Gastrocnemius medialis (tissue), 4 donors: ENCODE measurements around the gene COL4A1. TPM values are rescaled to one million over a fixed set of nuclear protein-coding genes. Genes with fewer than 3 reads are reported as not detected.

Experiments used
- ATAC-seq, 2 donors: fragments of 150-250 bp; one replicate each; pipeline ENCODE4 v1.9.1; 2016
- DNase-seq, 2 donors: peaks; one replicate each; pipeline ENCODE4 v3.0.0-alpha.2; 2019
- H3K27ac ChIP-seq, 4 donors: fragments of 200-600 bp; sonication (generic); 1 replicate in 1 of 4; 2 replicates in 3 of 4; pipeline ENCODE4 v1.5.1; 2016 to 2018; ENCODE audit warnings: mild to moderate bottlenecking in 2 of 4, moderate library complexity in 1 of 4
- H3K27me3 ChIP-seq, 3 donors: fragments of 200-600 bp; sonication (generic) in 2 of 3; 1 replicate in 1 of 3; 2 replicates in 2 of 3; pipeline versions ENCODE4 v1.5.1 to v1.6.0; 2016 to 2019; ENCODE audit warnings: mild to moderate bottlenecking in 1 of 3, moderate library complexity in 1 of 3
- H3K36me3 ChIP-seq, 2 donors: fragments of 200-600 bp; sonication (generic) in 1 of 2; one replicate each; pipeline ENCODE4 v1.5.1; 2017 to 2018
- H3K4me1 ChIP-seq, 2 donors: fragments of 200-600 bp; sonication (generic) in 1 of 2; one replicate each; pipeline ENCODE4 v1.5.1; 2016 to 2017; ENCODE audit warnings: mild to moderate bottlenecking in 2 of 2
- H3K4me3 ChIP-seq, 4 donors: fragments of 200-600 bp; sonication (generic) in 3 of 4; 1 replicate in 1 of 4; 2 replicates in 3 of 4; pipeline ENCODE4 v1.5.1; 2016 to 2019; ENCODE audit warnings: mild to moderate bottlenecking in 2 of 4
- H3K9me3 ChIP-seq, 3 donors: fragments of 200-600 bp; sonication (generic) in 2 of 3; 1 replicate in 1 of 3; 2 replicates in 2 of 3; pipeline ENCODE4 v1.5.1; 2016 to 2019
- CTCF ChIP-seq, 5 experiments: fragments of 450-650 bp in 3 of 5; fragments of 200-600 bp in 2 of 5; sonication (generic) in 2 of 5; IDR thresholded peaks in 4 of 5; conservative IDR thresholded peaks in 1 of 5; 1 replicate in 4 of 5; 2 replicates in 1 of 5; pipeline ENCODE4 v1.5.1; 2016 to 2019; ENCODE audit warnings: antibody characterized with exemption in 5 of 5, mild to moderate bottlenecking in 3 of 5, moderate library complexity in 3 of 5
- POLR2A ChIP-seq, 2 donors: fragments of 450-650 bp; IDR thresholded peaks; one replicate each; pipeline ENCODE4 v1.6.1; 2017; ENCODE audit warnings: antibody characterized with exemption in 2 of 2, mild to moderate bottlenecking in 2 of 2, moderate library complexity in 2 of 2
- in situ Hi-C, 4 donors: fragments of 200-750 bp; cut with MboI; loops; one replicate each; pipeline versions ENCODE4 v1.15.0 to v1.8.0; 2017; ENCODE audit warnings: low sequenced_read_pairs in 4 of 4
- intact Hi-C: fragments of 100-400 bp; cut with DNase I; formaldehyde crosslinking; loops from one replicate; pipeline ENCODE4 v1.15.1; 2023; ENCODE audit warnings: low total_unique reads
- total RNA-seq, 4 donors: library from RNA; depleted of rRNA; stranded (reverse); fragments of >200 nt; gene quantifications; one replicate each; pipeline versions ENCODE4 v1.1.0 to v1.2.3, GENCODE V29; 2016

Gene COL4A1
- total RNA-seq, 4 donors from 2014 or later, result 60.5 to 127 (median 120) TPM

GRCh38 chr13:110238818-110239195 lies 68.2 kb downstream of the COL4A1 start:
- H3K27ac ChIP-seq, result peak overlapping the region; percentile 48 to 71 (median 62)
- H3K36me3 ChIP-seq, result no peaks in the 10 kb centered on the region
- no peak for DNase-seq
- no peak overlapping the region for H3K4me3 ChIP-seq
- H3K27me3 ChIP-seq, result no peaks in the 10 kb centered on the region
- TF ChIP-seq POLR2A (IDR thresholded peaks at IDR 0.05) (no peak), CTCF (IDR thresholded peaks at IDR 0.05 in 4 of 5, conservative IDR thresholded peaks at IDR 0.05 in 1 of 5) (no peak)
- in situ Hi-C loops, result loop anchor here in 2 of 4 donors (5.0 to 25.0 kb wide), 2 partner anchors 63 to 173 kb away; no protein-coding TSS in a partner anchor
- intact Hi-C loops, result no loop called here
- peaks cover 38 to 44% of the 10 kb centered on the region in 2 donors for H3K4me1 ChIP-seq
- ATAC-seq, result peak in 1 of 2 donors; percentile 40
- H3K9me3 ChIP-seq, result no peaks in the 10 kb centered on the region

DNA sequence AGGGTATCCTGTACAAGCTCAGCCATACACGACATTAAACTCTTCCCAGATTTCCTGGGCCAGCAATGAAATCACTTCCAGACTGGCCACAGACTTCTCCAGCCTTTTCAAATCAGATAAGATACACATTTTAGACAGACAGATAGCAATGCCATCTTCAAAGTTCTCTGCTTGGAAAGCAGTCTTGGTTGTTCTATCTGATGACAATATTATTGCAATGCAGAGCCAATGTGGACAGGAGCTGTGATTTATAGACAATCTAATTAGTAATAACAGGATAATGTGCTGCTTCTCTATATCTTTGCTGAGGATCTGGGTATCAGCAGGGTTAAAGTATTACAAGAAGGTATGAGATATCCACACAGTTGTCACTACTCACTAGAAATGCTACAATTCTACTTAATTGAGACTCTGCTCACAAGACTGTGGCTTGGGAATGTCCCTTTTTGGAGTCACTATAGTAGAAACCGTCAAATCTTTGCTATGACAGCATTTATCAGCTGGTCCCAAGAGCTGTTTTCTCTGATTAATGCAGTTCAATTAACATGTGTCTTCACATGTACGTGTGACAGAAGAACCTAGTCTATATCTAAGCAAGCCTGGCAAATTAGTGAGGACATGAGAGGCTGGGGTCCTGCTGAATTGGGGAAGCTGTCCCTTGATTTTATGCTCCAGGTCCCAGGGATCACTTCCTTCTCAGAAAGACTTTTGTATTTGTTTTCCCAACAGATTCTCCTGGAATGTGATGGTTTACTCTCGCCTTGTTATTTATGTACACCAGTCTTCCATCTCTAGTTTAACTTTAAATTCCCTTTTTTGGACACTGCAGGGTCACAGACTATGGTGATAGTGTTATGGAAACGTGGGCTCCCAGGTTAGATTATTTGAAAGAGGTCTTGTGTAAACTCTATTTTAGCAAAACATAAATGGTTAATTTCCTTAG lies 68.8 kb downstream of the COL4A1 start:
- DNase-seq, result no peak
- Histone ChIP-seq H3K27ac (peak overlapping the region; percentile 48 to 71 (median 62)), H3K4me3 (no peak overlapping the region), H3K36me3 (no peaks in the 10 kb centered on the region), H3K27me3 (no peaks in the 10 kb centered on the region), H3K4me1 (peaks cover 34 to 45% of the 10 kb centered on the region in 2 donors), H3K9me3 (no peaks in the 10 kb centered on the region)
- no peak for ATAC-seq
- TF ChIP-seq POLR2A (IDR thresholded peaks at IDR 0.05), result no peak
- intact Hi-C loops (no loop called here), in situ Hi-C loops (loop anchor here in 2 of 4 donors (5.0 to 25.0 kb wide), 2 partner anchors 64 to 174 kb away; no protein-coding TSS in a partner anchor)

DNA sequence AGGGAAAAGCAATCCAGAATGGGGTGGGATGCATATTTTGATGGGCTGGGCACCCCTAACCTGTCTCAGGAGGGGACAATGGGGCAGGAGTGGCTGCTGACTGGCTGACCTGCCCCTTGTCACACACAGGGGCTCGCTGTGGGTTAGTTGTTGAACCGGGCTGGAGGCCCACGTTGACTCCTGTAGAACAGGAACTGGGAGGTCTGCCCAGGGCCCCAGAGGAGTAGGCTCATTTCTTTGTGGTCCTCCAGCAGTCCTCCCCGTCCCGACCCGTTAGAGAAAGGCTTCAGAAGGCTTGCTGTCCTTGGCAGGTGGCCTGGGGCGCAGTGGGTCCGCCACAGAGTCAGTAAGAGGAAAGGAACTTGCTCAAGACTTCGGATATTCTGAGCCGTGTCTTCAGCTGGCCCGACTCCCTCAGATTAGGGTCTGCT lies 70.1 kb downstream of the COL4A1 start:
- no peak for TF ChIP-seq CTCF (IDR thresholded peaks at IDR 0.05 in 4 of 5, conservative IDR thresholded peaks at IDR 0.05 in 1 of 5)
- peak in 1 of 2 donors; percentile 8 for TF ChIP-seq POLR2A (IDR thresholded peaks at IDR 0.05)
- no peaks in the 10 kb centered on the region for H3K36me3 ChIP-seq
- no peak overlapping the region for H3K4me3 ChIP-seq
- ATAC-seq, result no peak
- peak in 1 of 2 donors; percentile 52 for DNase-seq
- no peaks in the 10 kb centered on the region for H3K9me3 ChIP-seq
- in situ Hi-C loops, result loop anchor here in 2 of 4 donors (5.0 to 25.0 kb wide), 2 partner anchors 65 to 175 kb away; no protein-coding TSS in a partner anchor
- H3K27me3 ChIP-seq, result peaks cover 0 to 5% (median 0%) of the 10 kb centered on the region in 3 donors
- peak overlapping the region; percentile 48 to 71 (median 62) for H3K27ac ChIP-seq
- H3K4me1 ChIP-seq, result peaks cover 34 to 56% of the 10 kb centered on the region in 2 donors
- intact Hi-C loops, result no loop called here

- DNase-seq (no peak), ATAC-seq (no peak)
- H3K27me3 ChIP-seq, result peaks cover 0 to 7% (median 0%) of the 10 kb centered on the region in 3 donors
- H3K9me3 ChIP-seq, result no peaks in the 10 kb centered on the region
- no peaks in the 10 kb centered on the region for H3K36me3 ChIP-seq
- intact Hi-C loops (no loop called here), in situ Hi-C loops (loop anchor here in 2 of 4 donors (5.0 to 25.0 kb wide), 2 partner anchors 66 to 176 kb away; no protein-coding TSS in a partner anchor)
- H3K4me1 ChIP-seq, result peaks cover 37 to 59% of the 10 kb centered on the region in 2 donors
- no peak for TF ChIP-seq CTCF (IDR thresholded peaks at IDR 0.05 in 4 of 5, conservative IDR thresholded peaks at IDR 0.05 in 1 of 5)
- TF ChIP-seq POLR2A (IDR thresholded peaks at IDR 0.05), result no peak
- H3K4me3 ChIP-seq, result no peak overlapping the region
- peak overlapping the region; percentile 48 to 71 (median 62) for H3K27ac ChIP-seq
Measured at GRCh38 chr13:110236431-110236830, 70.5 kb downstream of the COL4A1 start.

DNA sequence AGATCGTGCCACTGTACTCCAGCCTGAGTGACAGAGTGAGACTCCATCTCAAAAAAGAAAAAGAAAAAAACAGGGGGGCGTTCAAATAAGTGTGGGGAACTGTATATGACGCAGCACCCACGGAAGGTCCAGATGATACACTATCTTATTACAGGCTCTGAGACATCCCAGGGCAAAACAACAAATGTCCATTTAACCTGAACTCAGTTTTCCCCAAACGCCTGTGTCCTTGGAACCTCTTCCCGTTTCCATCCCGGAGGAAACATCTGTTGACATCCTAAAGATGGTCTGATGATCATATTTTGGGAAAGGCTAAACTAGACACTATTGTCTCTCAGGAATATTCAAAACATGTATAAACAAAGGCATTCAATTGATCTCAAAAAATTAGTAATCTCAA lies 72.4 kb downstream of the COL4A1 start:
- ATAC-seq, result no peak
- TF ChIP-seq CTCF (IDR thresholded peaks at IDR 0.05 in 4 of 5, conservative IDR thresholded peaks at IDR 0.05 in 1 of 5) (no peak), POLR2A (IDR thresholded peaks at IDR 0.05) (no peak)
- Histone ChIP-seq H3K4me1 (peaks cover 34 to 51% of the 10 kb centered on the region in 2 donors), H3K4me3 (no peak overlapping the region), H3K27me3 (peaks cover 0 to 7% (median 0%) of the 10 kb centered on the region in 3 donors), H3K9me3 (no peaks in the 10 kb centered on the region), H3K27ac (peak overlapping the region; percentile 54 to 79 (median 74)), H3K36me3 (no peaks in the 10 kb centered on the region)
- intact Hi-C loops, result no loop called here
- no peak for DNase-seq
- in situ Hi-C loops, result loop anchor here in 2 of 4 donors (5.0 to 25.0 kb wide), 2 partner anchors 178 kb away; no protein-coding TSS in a partner anchor
